HepG2 (cell line): ENCODE data around the gene GTF2H4. TPM values are rescaled to one million over a fixed set of nuclear protein-coding genes. Genes with fewer than 3 reads are reported as not detected.
A peak's percentile ranks its signal among the peaks of the same experiment; 100 is the strongest.

Experiments used
- KLF12 ChIP-seq: sonication (generic); formaldehyde crosslinking; IDR thresholded peaks from 2 replicates; pipeline ENCODE4 v1.4.0; 2020; ENCODE audit warnings: missing genetic modification reagents, borderline replicate concordance
- NFATC3 ChIP-seq: sonication (generic); formaldehyde crosslinking; IDR thresholded peaks from 2 replicates; pipeline ENCODE4 v1.5.1; 2020; ENCODE audit warnings: mild to moderate bottlenecking, missing genetic modification reagents
- SIX4 ChIP-seq: sonication (generic); formaldehyde crosslinking; IDR thresholded peaks from 2 replicates; pipeline ENCODE4 v1.4.0; 2020; ENCODE audit warnings: missing genetic modification reagents
- ZFP82 ChIP-seq: sonication (generic); formaldehyde crosslinking; IDR thresholded peaks from 2 replicates; pipeline ENCODE4 v1.5.1; 2020; ENCODE audit warnings: mild to moderate bottlenecking, missing genetic modification reagents, borderline replicate concordance
- ZNF17 ChIP-seq: sonication (generic); formaldehyde crosslinking; IDR thresholded peaks from 2 replicates; pipeline ENCODE4 v1.5.0; 2020; ENCODE audit warnings: mild to moderate bottlenecking, missing genetic modification reagents
- ZNF224 ChIP-seq: sonication (generic); formaldehyde crosslinking; IDR thresholded peaks from 2 replicates; pipeline ENCODE4 v1.5.0; 2020; ENCODE audit warnings: mild to moderate bottlenecking, missing genetic modification reagents
- ZNF333 ChIP-seq: sonication (generic); formaldehyde crosslinking; IDR thresholded peaks from 2 replicates; pipeline ENCODE4 v1.4.0; 2020; ENCODE audit warnings: mild to moderate bottlenecking, missing genetic modification reagents, borderline replicate concordance
- polyA plus RNA-seq, 8 experiments: library from polyadenylated mRNA; depleted of rRNA in 3 of 8; stranded (reverse) in 7 of 8; unstranded in 1 of 8; fragments of >200 nt; fragmentation: Illumina TruSeq in 4 of 8; extraction: Trizol in 4 of 8; gene quantifications; 2 replicates each; pipeline versions ENCODE4 v1.2.1 to v1.2.3, GENCODE V29; 2011 to 2016; ENCODE audit warnings: low read depth in 4 of 8, missing spikeins in 1 of 8, mixed read lengths in 1 of 8; ENCODE audit not compliant: insufficient read depth in 1 of 8
- total RNA-seq, 5 experiments: library from RNA; depleted of rRNA; stranded (reverse); fragments of >200 nt; fragmentation: Illumina TruSeq; extraction: Trizol; gene quantifications; 2 replicates each; pipeline ENCODE4 v1.2.3, GENCODE V29; 2016; ENCODE audit warnings: low read depth in 1 of 5
- TF ChIP-seq, protein P1 (sequence below): fragments of 450-650 bp; IDR thresholded peaks from 2 replicates; pipeline ENCODE4 v1.6.1; 2016
- TF ChIP-seq, protein P2 (sequence below): sonication (generic); formaldehyde crosslinking; IDR thresholded peaks from 2 replicates; pipeline ENCODE4 v1.5.1; 2020; ENCODE audit warnings: missing genetic modification reagents, mild to moderate bottlenecking, borderline replicate concordance
- TF ChIP-seq, protein P3 (sequence below): conservative IDR thresholded peaks from 2 replicates; pipeline ENCODE4 v1.6.1; 2018; ENCODE audit warnings: missing genetic modification reagents
- TF ChIP-seq, protein P4 (sequence below): sonication (generic); formaldehyde crosslinking; IDR thresholded peaks from 2 replicates; pipeline ENCODE4 v1.4.0; 2020; ENCODE audit warnings: missing genetic modification reagents
- TF ChIP-seq, protein P5 (sequence below): IDR thresholded peaks from 2 replicates; pipeline ENCODE4 v1.6.1; 2016; ENCODE audit warnings: mild to moderate bottlenecking
- TF ChIP-seq, protein P6 (sequence below), 2 experiments: sonication (generic) in 1 of 2; formaldehyde crosslinking in 1 of 2; IDR thresholded peaks; 2 replicates each; pipeline versions ENCODE4 v1.6.1 to v1.9.0; 2014 to 2022; ENCODE audit warnings: antibody characterized with exemption in 1 of 2, borderline replicate concordance in 1 of 2, inconsistent platforms in 1 of 2, low read depth in 1 of 2, missing genetic modification reagents in 1 of 2

GTF2H4 gene
- total and polyA plus RNA-seq, 2 of the 13 experiments (the other 11 are each of a cell fraction or from before 2014, with no cell fraction given) = 15.9 to 49.3 TPM

DNA sequence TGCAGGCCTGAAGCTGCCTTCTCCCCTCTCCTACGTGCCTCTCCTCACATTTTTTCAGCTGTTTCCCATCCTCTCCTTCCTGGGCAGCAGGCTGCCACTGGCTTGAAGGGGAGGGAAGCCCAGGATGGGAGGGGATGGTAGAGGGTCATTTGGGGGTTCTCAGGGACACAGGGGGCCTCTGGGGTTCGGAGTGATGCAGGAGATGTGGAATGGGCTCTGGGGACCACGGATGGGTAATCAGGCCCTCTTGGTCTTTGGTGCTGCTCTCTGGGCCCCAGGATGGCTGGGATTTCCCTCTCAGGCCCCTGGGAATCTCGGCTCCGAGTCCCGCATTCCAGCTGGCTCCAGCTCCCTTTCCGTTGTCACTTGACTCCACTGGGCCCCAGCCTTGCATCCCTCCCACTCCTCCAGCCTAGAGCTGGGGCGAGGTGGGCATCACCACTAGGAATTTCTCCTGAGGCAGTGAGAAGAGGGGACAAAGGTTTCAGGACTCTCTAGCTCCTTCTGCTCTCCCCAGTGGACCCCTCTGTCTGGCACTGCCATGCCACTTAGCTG, 25.7 kb upstream of the GTF2H4 start (continued):
- TF ChIP-seq, protein P1, sequence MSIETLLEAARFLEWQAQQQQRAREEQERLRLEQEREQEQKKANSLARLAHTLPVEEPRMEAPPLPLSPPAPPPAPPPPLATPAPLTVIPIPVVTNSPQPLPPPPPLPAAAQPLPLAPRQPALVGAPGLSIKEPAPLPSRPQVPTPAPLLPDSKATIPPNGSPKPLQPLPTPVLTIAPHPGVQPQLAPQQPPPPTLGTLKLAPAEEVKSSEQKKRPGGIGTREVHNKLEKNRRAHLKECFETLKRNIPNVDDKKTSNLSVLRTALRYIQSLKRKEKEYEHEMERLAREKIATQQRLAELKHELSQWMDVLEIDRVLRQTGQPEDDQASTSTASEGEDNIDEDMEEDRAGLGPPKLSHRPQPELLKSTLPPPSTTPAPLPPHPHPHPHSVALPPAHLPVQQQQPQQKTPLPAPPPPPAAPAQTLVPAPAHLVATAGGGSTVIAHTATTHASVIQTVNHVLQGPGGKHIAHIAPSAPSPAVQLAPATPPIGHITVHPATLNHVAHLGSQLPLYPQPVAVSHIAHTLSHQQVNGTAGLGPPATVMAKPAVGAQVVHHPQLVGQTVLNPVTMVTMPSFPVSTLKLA = no peak
- TF ChIP-seq, protein P2, sequence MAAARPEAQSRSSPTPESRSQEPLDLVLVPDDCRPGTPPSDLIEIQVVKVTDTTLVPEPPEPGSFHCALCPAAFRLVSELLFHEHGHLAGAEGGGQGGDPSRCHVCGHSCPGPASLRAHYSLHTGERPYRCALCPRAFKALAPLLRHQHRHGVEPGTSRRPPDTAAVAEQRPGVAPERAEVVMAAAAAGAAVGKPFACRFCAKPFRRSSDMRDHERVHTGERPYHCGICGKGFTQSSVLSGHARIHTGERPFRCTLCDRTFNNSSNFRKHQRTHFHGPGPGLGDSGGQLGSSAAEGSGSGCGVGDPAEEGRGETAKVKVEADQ (CRISPR knock-in tag) = no peak
- TF ChIP-seq KLF12 (CRISPR knock-in tag) (no peak), NFATC3 (no peak), ZFP82 (CRISPR knock-in tag) (no peak), ZNF17 (CRISPR knock-in tag) (no peak), SIX4 (CRISPR knock-in tag) (peak; percentile 22; the same call in 1 of the 2 replicates), ZNF333 (no peak), ZNF224 (CRISPR knock-in tag) (no peak)
- TF ChIP-seq, protein P3, sequence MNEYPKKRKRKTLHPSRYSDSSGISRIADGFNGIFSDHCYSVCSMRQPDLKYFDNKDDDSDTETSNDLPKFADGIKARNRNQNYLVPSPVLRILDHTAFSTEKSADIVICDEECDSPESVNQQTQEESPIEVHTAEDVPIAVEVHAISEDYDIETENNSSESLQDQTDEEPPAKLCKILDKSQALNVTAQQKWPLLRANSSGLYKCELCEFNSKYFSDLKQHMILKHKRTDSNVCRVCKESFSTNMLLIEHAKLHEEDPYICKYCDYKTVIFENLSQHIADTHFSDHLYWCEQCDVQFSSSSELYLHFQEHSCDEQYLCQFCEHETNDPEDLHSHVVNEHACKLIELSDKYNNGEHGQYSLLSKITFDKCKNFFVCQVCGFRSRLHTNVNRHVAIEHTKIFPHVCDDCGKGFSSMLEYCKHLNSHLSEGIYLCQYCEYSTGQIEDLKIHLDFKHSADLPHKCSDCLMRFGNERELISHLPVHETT (CRISPR knock-in tag) = 0 out of 2 replicates have a peak, but pooled peaks have one; percentile 37
- TF ChIP-seq, protein P4, sequence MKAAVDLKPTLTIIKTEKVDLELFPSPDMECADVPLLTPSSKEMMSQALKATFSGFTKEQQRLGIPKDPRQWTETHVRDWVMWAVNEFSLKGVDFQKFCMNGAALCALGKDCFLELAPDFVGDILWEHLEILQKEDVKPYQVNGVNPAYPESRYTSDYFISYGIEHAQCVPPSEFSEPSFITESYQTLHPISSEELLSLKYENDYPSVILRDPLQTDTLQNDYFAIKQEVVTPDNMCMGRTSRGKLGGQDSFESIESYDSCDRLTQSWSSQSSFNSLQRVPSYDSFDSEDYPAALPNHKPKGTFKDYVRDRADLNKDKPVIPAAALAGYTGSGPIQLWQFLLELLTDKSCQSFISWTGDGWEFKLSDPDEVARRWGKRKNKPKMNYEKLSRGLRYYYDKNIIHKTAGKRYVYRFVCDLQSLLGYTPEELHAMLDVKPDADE = no peak
- TF ChIP-seq, protein P5, sequence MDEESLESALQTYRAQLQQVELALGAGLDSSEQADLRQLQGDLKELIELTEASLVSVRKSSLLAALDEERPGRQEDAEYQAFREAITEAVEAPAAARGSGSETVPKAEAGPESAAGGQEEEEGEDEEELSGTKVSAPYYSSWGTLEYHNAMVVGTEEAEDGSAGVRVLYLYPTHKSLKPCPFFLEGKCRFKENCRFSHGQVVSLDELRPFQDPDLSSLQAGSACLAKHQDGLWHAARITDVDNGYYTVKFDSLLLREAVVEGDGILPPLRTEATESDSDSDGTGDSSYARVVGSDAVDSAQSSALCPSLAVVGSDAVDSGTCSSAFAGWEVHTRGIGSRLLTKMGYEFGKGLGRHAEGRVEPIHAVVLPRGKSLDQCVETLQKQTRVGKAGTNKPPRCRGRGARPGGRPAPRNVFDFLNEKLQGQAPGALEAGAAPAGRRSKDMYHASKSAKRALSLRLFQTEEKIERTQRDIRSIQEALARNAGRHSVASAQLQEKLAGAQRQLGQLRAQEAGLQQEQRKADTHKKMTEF = 0 out of 2 replicates have a peak, but pooled peaks have one; percentile 23
- TF ChIP-seq, protein P6, sequence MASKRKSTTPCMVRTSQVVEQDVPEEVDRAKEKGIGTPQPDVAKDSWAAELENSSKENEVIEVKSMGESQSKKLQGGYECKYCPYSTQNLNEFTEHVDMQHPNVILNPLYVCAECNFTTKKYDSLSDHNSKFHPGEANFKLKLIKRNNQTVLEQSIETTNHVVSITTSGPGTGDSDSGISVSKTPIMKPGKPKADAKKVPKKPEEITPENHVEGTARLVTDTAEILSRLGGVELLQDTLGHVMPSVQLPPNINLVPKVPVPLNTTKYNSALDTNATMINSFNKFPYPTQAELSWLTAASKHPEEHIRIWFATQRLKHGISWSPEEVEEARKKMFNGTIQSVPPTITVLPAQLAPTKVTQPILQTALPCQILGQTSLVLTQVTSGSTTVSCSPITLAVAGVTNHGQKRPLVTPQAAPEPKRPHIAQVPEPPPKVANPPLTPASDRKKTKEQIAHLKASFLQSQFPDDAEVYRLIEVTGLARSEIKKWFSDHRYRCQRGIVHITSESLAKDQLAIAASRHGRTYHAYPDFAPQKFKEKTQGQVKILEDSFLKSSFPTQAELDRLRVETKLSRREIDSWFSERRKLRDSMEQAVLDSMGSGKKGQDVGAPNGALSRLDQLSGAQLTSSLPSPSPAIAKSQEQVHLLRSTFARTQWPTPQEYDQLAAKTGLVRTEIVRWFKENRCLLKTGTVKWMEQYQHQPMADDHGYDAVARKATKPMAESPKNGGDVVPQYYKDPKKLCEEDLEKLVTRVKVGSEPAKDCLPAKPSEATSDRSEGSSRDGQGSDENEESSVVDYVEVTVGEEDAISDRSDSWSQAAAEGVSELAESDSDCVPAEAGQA (IDR thresholded peaks at IDR 0.05; ENCODE audit: low read depth) = no peak
- TF ChIP-seq, protein P6 (CRISPR knock-in tag; IDR thresholded peaks at IDR 0.05; ENCODE audit: borderline replicate concordance) = no peak
